Activated CD4-positive, CD25-positive, alpha-beta regulatory T cell treated with anti-CD3 and anti-CD28 coated beads, Interleukin-2, amount 50 U/mL, for 72 hours (primary cell): ENCODE data around the gene CPE.
"Not testable (repeated sequence)": the region's sequence is repeated elsewhere in the genome, so short reads cannot be mapped to it uniquely, and the experiment has no call there.

ENCODE experiments used
- DNase-seq: peaks from one replicate; pipeline ENCODE4 v3.0.0; 2021

CPE gene

GRCh38 chr4:165410214-165410613 is 31.4 kb downstream of the CPE start:
- DNase-seq, result no peak

- no peak for DNase-seq
Observed at GRCh38 chr4:165415910-165416309, 37.1 kb downstream of the CPE start.

- DNase-seq, result no peak
Observed at GRCh38 chr4:165418073-165418472, 39.3 kb downstream of the CPE start.

- DNase-seq, result no peak
Observed at GRCh38 chr4:165425629-165426028, 46.8 kb downstream of the CPE start.

GRCh38 chr4:165426331-165426730 is 47.5 kb downstream of the CPE start:
- DNase-seq, result no peak

GRCh38 chr4:165426823-165427222 is 48.0 kb downstream of the CPE start:
- DNase-seq, result no peak

GRCh38 chr4:165428957-165429356 is 50.1 kb downstream of the CPE start:
- no peak for DNase-seq

- DNase-seq, result no peak
Observed at GRCh38 chr4:165433529-165433928, 54.7 kb downstream of the CPE start.

- no peak for DNase-seq
Observed at GRCh38 chr4:165437691-165438090, 58.9 kb downstream of the CPE start.

GRCh38 chr4:165439344-165439743 is 60.5 kb downstream of the CPE start:
- no peak for DNase-seq

GRCh38 chr4:165439981-165440380 is 61.2 kb downstream of the CPE start:
- DNase-seq, result no peak

GRCh38 chr4:165440415-165441158 is 61.8 kb downstream of the CPE start:
- no peak for DNase-seq

GRCh38 chr4:165443276-165443675 is 64.5 kb downstream of the CPE start:
- no peak for DNase-seq

- DNase-seq, result no peak
Observed at GRCh38 chr4:165448700-165449099, 69.9 kb downstream of the CPE start.

GRCh38 chr4:165449333-165449732 is 70.5 kb downstream of the CPE start:
- DNase-seq, result no peak

- no peak for DNase-seq
Observed at GRCh38 chr4:165450871-165451270, 72.1 kb downstream of the CPE start.

GRCh38 chr4:165453140-165453539 is 74.3 kb downstream of the CPE start:
- not testable (repeated sequence) for DNase-seq

GRCh38 chr4:165454426-165454825 is 75.6 kb downstream of the CPE start:
- no peak for DNase-seq

GRCh38 chr4:165457793-165458192 is 79.0 kb downstream of the CPE start:
- no peak for DNase-seq

GRCh38 chr4:165458471-165458870 is 79.7 kb downstream of the CPE start:
- no peak for DNase-seq

- no peak for DNase-seq
Observed at GRCh38 chr4:165461159-165461821, 82.5 kb downstream of the CPE start.

GRCh38 chr4:165462009-165462408 is 83.2 kb downstream of the CPE start:
- DNase-seq, result no peak

- DNase-seq, result no peak
Observed at GRCh38 chr4:165464376-165464775, 85.6 kb downstream of the CPE start.

GRCh38 chr4:165464813-165465381 is 86.1 kb downstream of the CPE start:
- DNase-seq, result no peak
